ENCODE data around the gene GRIK3. TPM values are rescaled to one million over a fixed set of nuclear protein-coding genes. Genes with fewer than 3 reads are reported as not detected.

The GRIK3 gene
- total and polyA plus RNA-seq, 2 of the 8 experiments (the other 6 are each of a cell fraction or from before 2014, with no cell fraction given), result 2.1 to 3.4 TPM

DNA sequence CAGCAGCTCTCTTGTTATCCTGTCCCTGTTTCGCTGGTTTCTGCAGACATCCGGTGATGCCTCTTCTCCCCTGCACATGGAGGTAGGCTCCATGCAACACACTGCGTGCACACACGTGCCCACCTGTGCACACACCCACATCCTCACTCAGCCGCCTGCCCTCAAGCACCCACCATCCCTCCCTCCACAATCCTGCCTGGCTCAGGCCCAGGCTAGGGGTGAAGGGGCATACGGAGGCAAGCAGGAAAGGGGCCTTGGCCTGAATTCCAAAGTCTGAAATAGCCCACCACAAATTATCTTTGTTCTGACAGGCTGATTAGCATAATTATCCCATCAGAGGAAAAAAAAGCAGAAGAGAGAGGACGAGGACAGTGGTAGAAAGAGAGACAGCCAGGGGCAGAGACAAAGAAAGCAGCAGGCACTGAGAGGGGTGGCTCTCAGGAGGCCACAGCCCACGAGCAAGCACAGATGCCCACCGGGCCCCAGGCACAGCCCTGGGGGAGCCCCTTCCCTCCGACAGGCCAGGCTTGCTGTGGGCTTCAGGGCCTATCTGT, 73.2 kb downstream of the GRIK3 start:
- Histone ChIP-seq H3K4me3 (ENCODE audit: extremely low read depth in 1 of 4, insufficient read depth in 2 of 4, low read depth in 3 of 4, low read length in 4 of 4) (no peak overlapping the region), H3K27ac (ENCODE audit: low read depth, low read length) (no peak overlapping the region), H3K79me2 (ENCODE audit: control insufficient read depth in 1 of 2, insufficient read depth in 2 of 2, low read length in 2 of 2) (no peaks in the 10 kb centered on the region), H2BK20ac (ENCODE audit: low read length) (no peak overlapping the region), H3K4me2 (ENCODE audit: insufficient read depth in 1 of 2, low read depth in 2 of 2, low read length in 2 of 2) (no peak overlapping the region), H3K9ac (replicated peaks in 1 of 4; ENCODE audit: extremely low read depth in 1 of 4, low read depth in 3 of 4, low read length in 3 of 4) (no peak overlapping the region), H3K18ac (ENCODE audit: extremely low read depth, low read length) (no peak overlapping the region), H3K14ac (ENCODE audit: insufficient read length) (no peak overlapping the region), H2BK12ac (ENCODE audit: low read depth, low read length) (no peak overlapping the region), H3K56ac (replicated peaks; ENCODE audit: insufficient read length, low read depth, low read length) (no peak overlapping the region), H2BK15ac (ENCODE audit: low read length) (no peak overlapping the region), H4K8ac (ENCODE audit: extremely low read depth, insufficient read depth, low read length) (no peak overlapping the region), H3K9me3 (ENCODE audit: insufficient read depth in 2 of 2, low read depth in 1 of 2, low read length in 1 of 2) (no peaks in the 10 kb centered on the region), H3K23me2 (ENCODE audit: low read depth, low read length) (no peaks in the 10 kb centered on the region), H3K4me1 (replicated peaks in 1 of 4; ENCODE audit: control insufficient read depth in 3 of 4, insufficient read depth in 4 of 4, low read length in 3 of 4) (no peaks in the 10 kb centered on the region), H3K23ac (ENCODE audit: insufficient read length) (no peak overlapping the region), H4K91ac (replicated peaks; ENCODE audit: insufficient read length, low read length) (no peak overlapping the region), H2BK120ac (replicated peaks; ENCODE audit: low read depth, low read length) (no peak overlapping the region), H3K36me3 (ENCODE audit: control insufficient read depth in 2 of 4, insufficient read depth in 4 of 4, low read length in 3 of 4) (no peaks in the 10 kb centered on the region), H4K5ac (ENCODE audit: insufficient read length, low read depth, low read length) (no peak overlapping the region), H2AFZ (ENCODE audit: low read length) (no peak overlapping the region), H3K4ac (replicated peaks; ENCODE audit: insufficient read length, low read depth, low read length) (no peak overlapping the region), H4K20me1 (replicated peaks in 1 of 2; ENCODE audit: control insufficient read depth in 1 of 2, insufficient read depth in 2 of 2, low read length in 2 of 2) (no peaks in the 10 kb centered on the region), H2BK5ac (ENCODE audit: low read depth, low read length) (no peak overlapping the region), H3K27me3 (replicated peaks in 1 of 4; ENCODE audit: control insufficient read depth in 3 of 4, extremely low read depth in 1 of 4, insufficient read depth in 3 of 4, low read length in 3 of 4) (no peaks in the 10 kb centered on the region), H3K79me1 (ENCODE audit: low read depth, low read length) (no peaks in the 10 kb centered on the region), H2AK5ac (ENCODE audit: low read depth, low read length) (no peak overlapping the region)
- no peak for TF ChIP-seq TEAD4 (IDR thresholded peaks at IDR 0.05; ENCODE audit: low read depth, low read length)
- POLR2A ChIA-PET (ENCODE audit: partially characterized antibody), result no interaction called here
- FAIRE-seq, result no peak
- CTCF ChIA-PET (ENCODE audit: partially characterized antibody), result interaction anchor here (0.7 kb wide), 1 partner anchor 406 kb away, joined by 3 read pairs; no protein-coding TSS in a partner anchor
- no peak for DNase-seq (ENCODE audit: low read depth in 1 of 2, low spot score in 2 of 2)
- WGBS, 2 experiments (ENCODE audit: extremely low coverage in 1 of 2, insufficient coverage in 1 of 2, insufficient read length in 1 of 2, insufficient replicate concordance in 2 of 2, low coverage in 1 of 2, low lambda C conversion rate in 2 of 2, missing lambda C conversion rate in 1 of 2), result 87% methylated on average over 7 of the region's 10 CpGs; no CpG with 5 or more reads in 1 of the 2 experiments
